Heart left ventricle (tissue), 16 donors: ENCODE results near the gene GOLGA6C. TPM values are rescaled to one million over a fixed set of nuclear protein-coding genes. Genes with fewer than 3 reads are reported as not detected.
"Not testable (repeated sequence)": the region's sequence is repeated elsewhere in the genome, so short reads cannot be mapped to it uniquely, and the experiment has no call there.

ENCODE experiments used
- ATAC-seq, 4 donors: fragments of 200-7000 bp; cut with Tn5 transposase; one replicate each; pipeline ENCODE4 v1.9.1; 2020 to 2022; ENCODE audit warnings: moderate library complexity in 4 of 4, mild to moderate bottlenecking in 3 of 4, moderate number of reproducible peaks in 1 of 4
- DNase-seq, 5 donors: peaks; one replicate each; pipeline ENCODE4 v3.0.0-alpha.2; 2020
- H3K27ac ChIP-seq, 12 donors: fragments of 200-600 bp; sonication (generic) in 4 of 12; one replicate each; pipeline versions ENCODE4 v1.5.0 to v1.8.0; 2016 to 2022; ENCODE audit warnings: mild to moderate bottlenecking in 2 of 12
- H3K27me3 ChIP-seq, 9 donors: fragments of 200-600 bp; sonication (generic) in 2 of 9; one replicate each; pipeline versions ENCODE4 v1.5.1 to v1.8.0; 2016 to 2022; ENCODE audit warnings: mild to moderate bottlenecking in 3 of 9
- H3K36me3 ChIP-seq, 9 donors: fragments of 200-600 bp; sonication (generic) in 2 of 9; one replicate each; pipeline versions ENCODE4 v1.5.0 to v1.8.0; 2018 to 2022; ENCODE audit warnings: mild to moderate bottlenecking in 2 of 9
- H3K4me1 ChIP-seq, 12 donors: fragments of 200-600 bp; sonication (generic) in 4 of 12; one replicate each; pipeline versions ENCODE4 v1.5.0 to v1.8.0; 2016 to 2022; ENCODE audit warnings: mild to moderate bottlenecking in 3 of 12
- H3K4me3 ChIP-seq, 12 donors: fragments of 200-600 bp; sonication (generic) in 4 of 12; one replicate each; pipeline versions ENCODE4 v1.5.0 to v1.8.0; 2017 to 2022; ENCODE audit warnings: mild to moderate bottlenecking in 9 of 12, moderate library complexity in 4 of 12
- H3K9me3 ChIP-seq, 12 donors: fragments of 200-600 bp; sonication (generic) in 4 of 12; one replicate each; pipeline versions ENCODE4 v1.5.0 to v1.8.0; 2016 to 2022; ENCODE audit warnings: mild to moderate bottlenecking in 1 of 12
- POLR2A ChIP-seq, 2 donors: fragments of 450-650 bp; IDR thresholded peaks; one replicate each; pipeline ENCODE4 v1.6.1; 2017; ENCODE audit warnings: antibody characterized with exemption in 2 of 2, mild to moderate bottlenecking in 2 of 2, moderate library complexity in 2 of 2
- WGBS, 4 donors: extraction: QIAGEN DNeasy Blood & Tissue Kit in 2 of 4; methylation state at CpG; one replicate each; pipeline versions ENCODE4 v1.1.5 to v1.1.7; 2013 to 2018; 5-methylcytosine and 5-hydroxymethylcytosine counted together
- intact Hi-C, 10 donors: fragments of 100-400 bp; cut with DNase I; formaldehyde crosslinking; loops; one replicate each; pipeline versions ENCODE4 v1.11.1 to v1.14.2; 2022
- polyA plus RNA-seq, 2 donors: library from polyadenylated mRNA; stranded (reverse); fragments of 200-250 nt; gene quantifications; one replicate each; pipeline ENCODE4 v1.2.3, GENCODE V29; 2013
- total RNA-seq, 9 donors: library from RNA; depleted of rRNA in 2 of 9; stranded (reverse); fragments of >200 nt in 2 of 9; fragmentation: NEBNext Ultra II Directional in 3 of 9; extraction: Animal tissue kit (Norgen Biotek cat#: 25700) in 3 of 9; gene quantifications; one replicate each; pipeline versions ENCODE4 v1.1.0 to v1.2.4, GENCODE V29; 2016 to 2023
- TF ChIP-seq, protein P1 (sequence below), 12 donors: fragments of 200-600 bp; sonication (generic) in 4 of 12; IDR thresholded peaks; one replicate each; pipeline versions ENCODE4 v1.5.0 to v1.8.0; 2018 to 2022; ENCODE audit warnings: antibody characterized with exemption in 12 of 12, mild to moderate bottlenecking in 5 of 12
- donor health status: ischemic (EF 13 %, LVEDD 7.1; RV severe dilation, severe dysfunction).
- donor health status: healthy with polysubstance abuse.
- donor health status: DM: no; HTN: yes; CAD: no.
- donor health status: DM: no; HTN: no; CAD: no.
- donor health status: ischemic (EF 25% LVEDD 6.9; RV normal size, moderate dysfunction).
- donor health status: ischemic (EF 25% LVEDD 5.7; RV mildly dilated, moderate dysfunction).
- donor health status: healthy.
- donor health status: DM: yes; HTN: yes; CAD: no.
- donor health status: ischemic (EF 35%, LVEDD 5.7; RV mildly dilated, moderate dysfunction).
- donor health status: nonischemic (EF 11% LVEDD 7.7; RV severe dilation, severe dysfunction).
- donor health status: DM: yes; HTN: yes; CAD: no.
- donor health status: PGD.
- donor health status: ischemic (EF 29% LVEDD 5.4; RV normal size, mild dysfunction).
- donor health status: nonischemic (EF 23%, LVEDD 6.1; RV moderate dilation, normal function).

The GOLGA6C gene
- total and polyA plus RNA-seq, 11 donors = not detected

DNA sequence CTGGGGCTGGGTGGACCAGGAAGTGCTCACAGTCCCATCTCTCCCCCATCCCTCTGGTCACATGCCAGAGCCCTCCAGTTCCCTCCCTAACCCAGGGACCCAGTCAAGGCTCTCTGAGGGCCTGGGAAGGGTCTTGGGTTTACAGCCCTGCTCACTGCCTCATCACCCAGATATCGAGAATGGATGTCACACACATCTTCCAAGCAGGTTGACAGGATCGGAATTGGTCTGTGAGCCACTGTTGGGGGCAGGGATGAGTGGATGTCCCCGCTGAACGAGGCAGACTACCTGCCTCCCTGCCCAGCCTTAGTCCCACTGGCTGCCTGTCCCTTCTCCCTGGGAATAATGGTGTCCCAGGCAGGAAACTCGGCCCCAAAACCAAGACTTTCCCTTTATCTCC, 20.0 kb upstream of the GOLGA6C start:
- 72 to 90% (median 83%) methylated on average over 5 of the region's 5 CpGs for WGBS, 4 donors
- Histone ChIP-seq H3K36me3 (no peaks in the 10 kb centered on the region), H3K27ac (no peak overlapping the region), H3K9me3 (no peaks in the 10 kb centered on the region), H3K4me1 (no peaks in the 10 kb centered on the region), H3K27me3 (peaks cover 0 to 11% (median 0%) of the 10 kb centered on the region in 9 donors), H3K4me3 (no peak overlapping the region)
- ATAC-seq = no peak
- intact Hi-C loops = loop anchor here in 4 of 10 donors (10.0 kb wide), 2 partner anchors 77 to 87 kb away; no protein-coding TSS in a partner anchor
- no peak for TF ChIP-seq POLR2A (IDR thresholded peaks at IDR 0.05)
- TF ChIP-seq, protein P1, sequence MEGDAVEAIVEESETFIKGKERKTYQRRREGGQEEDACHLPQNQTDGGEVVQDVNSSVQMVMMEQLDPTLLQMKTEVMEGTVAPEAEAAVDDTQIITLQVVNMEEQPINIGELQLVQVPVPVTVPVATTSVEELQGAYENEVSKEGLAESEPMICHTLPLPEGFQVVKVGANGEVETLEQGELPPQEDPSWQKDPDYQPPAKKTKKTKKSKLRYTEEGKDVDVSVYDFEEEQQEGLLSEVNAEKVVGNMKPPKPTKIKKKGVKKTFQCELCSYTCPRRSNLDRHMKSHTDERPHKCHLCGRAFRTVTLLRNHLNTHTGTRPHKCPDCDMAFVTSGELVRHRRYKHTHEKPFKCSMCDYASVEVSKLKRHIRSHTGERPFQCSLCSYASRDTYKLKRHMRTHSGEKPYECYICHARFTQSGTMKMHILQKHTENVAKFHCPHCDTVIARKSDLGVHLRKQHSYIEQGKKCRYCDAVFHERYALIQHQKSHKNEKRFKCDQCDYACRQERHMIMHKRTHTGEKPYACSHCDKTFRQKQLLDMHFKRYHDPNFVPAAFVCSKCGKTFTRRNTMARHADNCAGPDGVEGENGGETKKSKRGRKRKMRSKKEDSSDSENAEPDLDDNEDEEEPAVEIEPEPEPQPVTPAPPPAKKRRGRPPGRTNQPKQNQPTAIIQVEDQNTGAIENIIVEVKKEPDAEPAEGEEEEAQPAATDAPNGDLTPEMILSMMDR (IDR thresholded peaks at IDR 0.05) = no peak
- DNase-seq = no peak

DNA sequence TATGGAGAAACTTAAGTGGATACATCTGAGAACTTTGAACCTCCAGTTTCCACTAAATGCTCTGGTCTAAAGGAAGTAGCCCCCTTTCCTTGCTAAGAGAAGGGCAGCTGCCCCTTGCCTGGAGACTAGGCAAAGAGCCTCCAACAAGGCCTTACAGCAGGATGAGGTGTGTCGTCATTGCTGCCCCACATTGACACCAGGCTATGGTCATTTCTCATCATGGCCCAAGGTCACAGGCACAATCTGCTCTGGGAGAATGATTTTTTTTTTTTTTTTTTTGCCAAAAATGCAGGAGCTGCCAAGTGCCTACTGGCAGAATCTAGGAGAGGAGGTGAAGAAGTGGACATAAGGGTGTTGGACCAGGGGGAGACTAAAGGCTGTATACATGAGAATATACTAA, 12.4 kb upstream of the GOLGA6C start:
- ATAC-seq, H3K9me3 ChIP-seq, intact Hi-C loops, H3K36me3 ChIP-seq, H3K4me1 ChIP-seq, DNase-seq, H3K27ac ChIP-seq, H3K4me3 ChIP-seq: not testable (repeated sequence)
- 89 to 96% (median 93%) methylated on average over 1 of the region's 1 CpG for WGBS, 4 donors
- H3K27me3 ChIP-seq = peaks cover 0 to 21% (median 8%) of the 10 kb centered on the region in 9 donors

DNA sequence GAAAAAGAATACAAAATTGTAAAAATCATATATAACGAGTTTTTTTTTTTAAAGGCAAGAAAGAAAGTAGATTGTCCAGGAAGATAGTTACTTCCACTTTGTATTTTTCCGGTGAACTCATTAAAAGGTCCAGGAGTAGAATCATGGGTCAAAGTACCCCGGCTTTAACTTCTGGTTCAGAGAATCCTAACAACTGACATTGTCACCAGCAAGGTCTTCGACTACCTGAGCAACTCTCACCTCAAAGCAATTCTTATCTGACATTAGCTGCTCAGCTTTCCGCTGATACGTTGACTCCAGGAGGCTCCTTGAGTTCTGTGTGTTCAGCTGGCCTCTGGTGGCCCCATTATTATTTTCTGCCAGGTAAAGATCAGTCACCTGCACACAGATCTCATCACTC, 9.1 kb upstream of the GOLGA6C start:
- DNase-seq, ATAC-seq, H3K9me3 ChIP-seq, H3K4me1 ChIP-seq, H3K27ac ChIP-seq, intact Hi-C loops, H3K36me3 ChIP-seq, H3K4me3 ChIP-seq: not testable (repeated sequence)
- peaks cover 0 to 25% (median 8%) of the 10 kb centered on the region in 9 donors for H3K27me3 ChIP-seq
- WGBS, 4 donors = 70 to 79% (median 77%) methylated on average over 6 of the region's 6 CpGs

DNA sequence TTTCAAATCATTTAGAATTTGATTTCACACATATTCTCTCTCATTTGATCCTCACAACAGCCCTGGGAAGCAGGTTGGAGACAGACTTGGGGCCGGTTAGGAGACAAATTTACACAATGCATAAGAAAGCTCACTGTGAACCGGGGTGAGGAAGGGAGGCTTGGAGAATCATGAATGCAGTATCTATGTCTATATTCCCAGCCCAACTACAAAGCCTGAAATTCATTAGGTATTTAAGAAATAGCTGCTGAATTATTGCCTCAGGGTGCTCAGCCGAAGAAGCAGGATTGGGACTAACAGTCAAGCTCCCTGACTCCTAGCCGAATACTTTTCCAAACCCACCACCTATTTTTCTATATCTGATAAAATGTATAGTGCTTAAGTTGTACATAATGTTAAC, 8.4 kb upstream of the GOLGA6C start:
- peaks cover 0 to 25% (median 8%) of the 10 kb centered on the region in 9 donors for H3K27me3 ChIP-seq
- WGBS, 4 donors = 63 to 73% (median 70%) methylated on average over 4 of the region's 4 CpGs
- DNase-seq (no peak), ATAC-seq (no peak)
- no peaks in the 10 kb centered on the region for H3K4me1 ChIP-seq
- H3K4me3 ChIP-seq = no peak overlapping the region
- no peaks in the 10 kb centered on the region for H3K36me3 ChIP-seq
- H3K9me3 ChIP-seq = no peaks in the 10 kb centered on the region
- intact Hi-C loops = no loop called here
- H3K27ac ChIP-seq = no peak overlapping the region
- no peak for TF ChIP-seq POLR2A (IDR thresholded peaks at IDR 0.05)
- TF ChIP-seq, protein P1 (IDR thresholded peaks at IDR 0.05) = no peak

DNA sequence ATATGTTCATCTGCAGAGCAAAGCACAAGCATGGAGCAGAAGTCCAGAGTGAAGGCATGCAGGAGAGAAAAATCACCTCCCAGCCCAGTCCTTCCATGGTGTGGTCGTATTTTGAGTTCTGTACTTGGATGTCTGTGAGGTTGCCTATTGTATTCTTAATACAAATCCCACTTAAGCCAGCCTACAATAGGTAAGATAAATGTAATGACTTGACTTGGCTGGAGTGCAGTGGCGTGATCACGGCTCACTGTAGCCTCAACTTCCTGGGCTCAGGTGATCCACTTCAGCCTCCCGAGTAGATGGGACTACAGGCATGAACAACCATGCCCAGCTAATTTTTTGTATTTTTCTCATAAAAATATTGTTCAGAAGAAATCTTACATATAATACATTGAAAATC, 6.8 kb upstream of the GOLGA6C start:
- H3K4me3 ChIP-seq, ATAC-seq, H3K4me1 ChIP-seq, H3K27ac ChIP-seq, intact Hi-C loops, H3K9me3 ChIP-seq, DNase-seq, H3K36me3 ChIP-seq: not testable (repeated sequence)
- WGBS, 4 donors = 76 to 91% (median 78%) methylated on average over 4 of the region's 4 CpGs
- peaks cover 0 to 25% (median 8%) of the 10 kb centered on the region in 9 donors for H3K27me3 ChIP-seq

DNA sequence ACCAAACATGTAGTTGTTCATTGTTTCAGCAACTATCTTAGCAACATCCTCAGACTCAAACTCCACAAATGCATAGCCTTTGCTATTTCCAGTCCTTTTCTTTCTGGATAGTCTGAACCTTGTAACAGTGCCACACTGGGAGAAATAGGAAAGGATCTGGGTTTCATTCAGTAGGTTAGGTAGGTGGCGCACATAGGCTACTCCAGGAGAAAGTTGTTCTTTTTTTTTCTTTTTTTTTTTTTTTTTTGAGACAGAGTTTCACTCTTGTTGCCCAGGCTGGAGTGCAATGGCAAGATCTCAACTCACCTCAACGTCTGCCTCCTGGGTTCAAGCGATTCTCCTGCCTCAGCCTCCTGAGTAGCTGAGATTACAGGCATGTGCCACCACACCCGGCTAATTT, 5.8 kb upstream of the GOLGA6C start:
- ATAC-seq, H3K36me3 ChIP-seq, H3K27ac ChIP-seq, H3K4me1 ChIP-seq, DNase-seq, H3K9me3 ChIP-seq, intact Hi-C loops, H3K4me3 ChIP-seq: not testable (repeated sequence)
- 79 to 83% (median 81%) methylated on average over 4 of the region's 4 CpGs for WGBS, 4 donors
- peaks cover 0 to 23% (median 8%) of the 10 kb centered on the region in 9 donors for H3K27me3 ChIP-seq

DNA sequence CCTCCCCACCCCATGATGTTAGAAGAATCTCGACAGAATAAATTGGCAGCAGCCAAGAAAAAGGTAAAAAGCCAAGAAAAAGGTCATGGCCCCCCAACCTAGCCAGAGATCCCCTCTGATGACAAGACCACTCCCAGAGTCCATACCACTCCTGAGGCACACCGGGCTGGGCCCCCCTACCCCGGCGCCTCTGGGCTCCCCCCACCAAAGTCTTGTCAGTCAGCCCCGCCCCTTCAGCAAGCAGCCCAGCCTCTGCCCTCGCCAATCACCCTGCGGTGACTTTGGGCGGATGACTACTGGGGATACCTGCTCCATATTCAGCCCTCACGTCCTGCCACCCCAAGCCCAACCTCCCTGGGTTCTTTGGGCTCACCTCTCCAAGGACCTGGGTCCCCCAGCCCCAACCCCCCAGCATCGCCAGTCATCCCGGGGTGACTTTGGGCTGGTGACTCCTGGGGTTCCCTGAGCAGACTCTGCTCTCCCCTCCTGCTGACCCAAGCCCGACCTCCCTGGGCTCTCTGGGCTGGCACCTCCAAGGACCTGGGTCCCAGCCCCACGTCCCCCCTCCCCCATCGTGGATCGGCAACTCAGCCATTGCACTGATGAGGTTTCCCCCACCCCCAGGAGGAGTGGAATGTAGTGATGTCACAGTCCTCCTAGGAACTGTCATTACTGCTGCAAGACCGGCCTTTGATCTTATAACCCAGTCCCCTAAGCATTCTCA, 648 bp downstream of the GOLGA6C start:
- H3K4me1 ChIP-seq, DNase-seq, H3K9me3 ChIP-seq, H3K27me3 ChIP-seq, ATAC-seq, H3K4me3 ChIP-seq, H3K36me3 ChIP-seq, H3K27ac ChIP-seq, intact Hi-C loops: not testable (repeated sequence)
- 71 to 85% (median 77%) methylated on average over 7 to 12 of the region's 16 CpGs for WGBS, 4 donors

DNA sequence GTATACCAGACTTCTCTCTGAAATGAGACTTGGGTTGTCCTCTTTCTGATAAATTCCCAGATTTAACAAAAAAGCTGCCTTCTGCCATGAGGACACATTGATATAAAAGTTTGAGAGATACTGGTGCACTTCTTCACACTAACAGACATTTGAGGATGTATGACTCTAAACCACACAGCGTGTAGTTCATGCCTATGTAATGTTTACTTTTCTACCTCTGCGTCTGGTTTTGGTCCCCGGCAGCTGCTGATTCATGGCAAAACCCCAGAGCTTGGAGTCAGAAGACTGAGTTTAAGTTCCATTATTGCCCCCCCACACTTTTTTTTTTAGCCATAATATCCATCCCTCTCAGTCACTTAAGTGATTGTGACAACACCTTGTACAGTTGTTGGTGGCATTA, 1.7 kb downstream of the GOLGA6C start:
- H3K27ac ChIP-seq, H3K27me3 ChIP-seq, H3K4me3 ChIP-seq, H3K4me1 ChIP-seq, H3K9me3 ChIP-seq, ATAC-seq, intact Hi-C loops, DNase-seq, H3K36me3 ChIP-seq: not testable (repeated sequence)
- no CpG with 5 or more reads among the region's 3 CpGs for WGBS, 4 donors

DNA sequence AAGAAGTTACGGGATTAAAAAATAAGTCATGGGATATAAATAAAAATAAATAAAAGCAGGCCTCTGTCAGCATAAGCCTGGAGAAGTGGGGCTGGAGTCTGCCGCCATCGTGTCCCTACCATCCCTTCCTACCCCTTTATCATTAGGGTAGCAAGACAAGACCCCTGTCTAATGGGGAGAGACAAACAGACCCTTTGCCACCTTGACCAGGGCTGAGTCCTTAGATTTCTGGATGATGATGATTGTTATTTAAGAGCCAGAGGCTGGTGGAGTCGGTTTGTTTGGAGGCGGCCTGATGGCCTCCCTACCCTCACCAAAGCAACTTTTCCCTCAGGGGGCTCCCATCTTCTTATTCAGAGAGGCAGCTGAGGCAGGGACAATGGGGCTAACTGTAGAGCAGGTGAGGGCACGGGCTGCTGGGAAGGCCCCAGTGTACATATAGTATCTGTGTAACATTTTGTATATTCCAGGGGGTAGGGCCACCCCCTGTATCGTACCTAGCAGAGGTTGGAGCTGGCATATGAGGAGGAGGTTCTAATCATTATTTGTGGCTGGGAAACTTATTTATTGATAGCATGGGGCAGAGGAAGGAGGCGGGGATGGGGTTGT, 15.7 kb downstream of the GOLGA6C start:
- intact Hi-C loops = loop anchor here in 2 of 10 donors (10.0 kb wide), 2 partner anchors 249 to 1149 kb away; partner anchors contain the start of gene PPCDC (in 1 of the 2)
- not testable (repeated sequence) for H3K4me1 ChIP-seq, H3K36me3 ChIP-seq, ATAC-seq, H3K4me3 ChIP-seq, H3K27me3 ChIP-seq, DNase-seq, H3K9me3 ChIP-seq, H3K27ac ChIP-seq
- WGBS, 4 donors = 83 to 100% (median 91%) methylated on average over 1 to 3 of the region's 8 CpGs
